Neutrophil (primary cell): ENCODE results near the gene NRG2.

ENCODE experiments used
- H3K27ac ChIP-seq: fragments of 200-600 bp; sonication (generic); 2 replicates; pipeline ENCODE4 v1.5.1; 2016; ENCODE audit warnings: mild to moderate bottlenecking, moderate library complexity
- H3K27me3 ChIP-seq: fragments of 200-600 bp; sonication (generic); 2 replicates; pipeline ENCODE4 v1.6.0; 2016; ENCODE audit warnings: mild to moderate bottlenecking
- H3K36me3 ChIP-seq: fragments of 200-600 bp; sonication (generic); 2 replicates; pipeline ENCODE4 v1.5.1; 2017
- H3K4me1 ChIP-seq, 2 experiments: fragments of 200-600 bp in 1 of 2; sonication (generic) in 1 of 2; 1 replicate in 1 of 2; 2 replicates in 1 of 2; pipeline versions ENCODE4 v1.5.1 to v1.6.1; 2013 to 2016; ENCODE audit warnings: low read depth in 1 of 2, low read length in 1 of 2, mild to moderate bottlenecking in 1 of 2, moderate library complexity in 1 of 2; ENCODE audit not compliant: control insufficient read depth in 1 of 2, insufficient read depth in 1 of 2
- H3K4me3 ChIP-seq, 2 experiments: fragments of 200-600 bp in 1 of 2; sonication (generic) in 1 of 2; 1 replicate in 1 of 2; 2 replicates in 1 of 2; pipeline ENCODE4 v1.5.1; 2013 to 2016; ENCODE audit warnings: low read depth in 1 of 2, low read length in 1 of 2, mild to moderate bottlenecking in 1 of 2, moderate library complexity in 1 of 2
- H3K9me3 ChIP-seq: fragments of 200-600 bp; sonication (generic); 2 replicates; pipeline ENCODE4 v1.5.1; 2016
- TF ChIP-seq, protein P1 (sequence below): fragments of 200-600 bp; sonication (generic); IDR thresholded peaks from 2 replicates; pipeline ENCODE4 v1.5.1; 2016; ENCODE audit warnings: antibody characterized with exemption

Gene NRG2

DNA sequence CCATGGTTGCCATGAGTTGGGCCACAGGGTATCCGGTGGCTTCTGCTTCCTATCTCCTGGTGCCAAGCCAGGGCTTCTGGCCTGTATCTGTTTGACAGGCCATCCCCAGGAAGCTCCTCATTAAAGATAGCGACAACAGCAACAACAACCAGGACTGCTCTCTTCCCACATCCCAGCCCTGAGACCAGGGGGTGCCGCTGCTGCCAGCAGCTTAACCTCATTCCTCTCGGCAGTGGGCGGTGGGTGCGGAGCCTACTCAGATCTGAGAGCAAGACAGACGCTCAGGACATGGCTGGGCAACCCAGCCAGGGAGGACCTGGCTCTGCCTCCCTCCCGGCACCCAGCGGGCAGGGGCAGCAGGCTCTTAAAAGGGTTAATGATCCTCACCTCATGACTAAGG lies 149.2 kb downstream of the NRG2 start:
- Histone ChIP-seq H3K27me3 (peaks cover 76% of the 10 kb centered on the region), H3K27ac (no peak overlapping the region), H3K4me1 (no peaks in the 10 kb centered on the region), H3K9me3 (no peaks in the 10 kb centered on the region), H3K4me3 (no peak overlapping the region), H3K36me3 (no peaks in the 10 kb centered on the region)
- TF ChIP-seq, protein P1, sequence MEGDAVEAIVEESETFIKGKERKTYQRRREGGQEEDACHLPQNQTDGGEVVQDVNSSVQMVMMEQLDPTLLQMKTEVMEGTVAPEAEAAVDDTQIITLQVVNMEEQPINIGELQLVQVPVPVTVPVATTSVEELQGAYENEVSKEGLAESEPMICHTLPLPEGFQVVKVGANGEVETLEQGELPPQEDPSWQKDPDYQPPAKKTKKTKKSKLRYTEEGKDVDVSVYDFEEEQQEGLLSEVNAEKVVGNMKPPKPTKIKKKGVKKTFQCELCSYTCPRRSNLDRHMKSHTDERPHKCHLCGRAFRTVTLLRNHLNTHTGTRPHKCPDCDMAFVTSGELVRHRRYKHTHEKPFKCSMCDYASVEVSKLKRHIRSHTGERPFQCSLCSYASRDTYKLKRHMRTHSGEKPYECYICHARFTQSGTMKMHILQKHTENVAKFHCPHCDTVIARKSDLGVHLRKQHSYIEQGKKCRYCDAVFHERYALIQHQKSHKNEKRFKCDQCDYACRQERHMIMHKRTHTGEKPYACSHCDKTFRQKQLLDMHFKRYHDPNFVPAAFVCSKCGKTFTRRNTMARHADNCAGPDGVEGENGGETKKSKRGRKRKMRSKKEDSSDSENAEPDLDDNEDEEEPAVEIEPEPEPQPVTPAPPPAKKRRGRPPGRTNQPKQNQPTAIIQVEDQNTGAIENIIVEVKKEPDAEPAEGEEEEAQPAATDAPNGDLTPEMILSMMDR, result no peak

DNA sequence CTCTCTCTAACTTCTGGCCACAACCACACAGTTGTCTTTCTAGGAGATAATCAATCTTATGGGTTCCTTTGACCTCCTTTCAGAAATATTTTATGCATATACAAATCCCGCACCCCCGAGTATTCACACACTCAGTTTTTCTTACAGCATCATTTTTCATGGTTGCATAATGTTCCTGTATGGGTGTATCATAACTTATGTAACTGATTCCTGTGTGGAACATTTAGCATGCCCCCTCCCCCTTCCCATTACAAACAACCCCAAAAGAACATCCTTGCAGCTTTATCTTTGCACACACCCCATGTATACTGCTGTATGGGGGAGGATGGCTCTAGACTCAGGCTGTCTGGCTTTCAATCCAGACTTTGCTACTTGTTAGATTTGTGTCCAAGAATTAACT lies 153.7 kb downstream of the NRG2 start:
- no peak overlapping the region for H3K4me3 ChIP-seq
- H3K27me3 ChIP-seq, result peaks cover 70% of the 10 kb centered on the region
- no peaks in the 10 kb centered on the region for H3K36me3 ChIP-seq
- H3K27ac ChIP-seq, result no peak overlapping the region
- H3K4me1 ChIP-seq, result no peaks in the 10 kb centered on the region
- no peaks in the 10 kb centered on the region for H3K9me3 ChIP-seq
- TF ChIP-seq, protein P1, result no peak

DNA sequence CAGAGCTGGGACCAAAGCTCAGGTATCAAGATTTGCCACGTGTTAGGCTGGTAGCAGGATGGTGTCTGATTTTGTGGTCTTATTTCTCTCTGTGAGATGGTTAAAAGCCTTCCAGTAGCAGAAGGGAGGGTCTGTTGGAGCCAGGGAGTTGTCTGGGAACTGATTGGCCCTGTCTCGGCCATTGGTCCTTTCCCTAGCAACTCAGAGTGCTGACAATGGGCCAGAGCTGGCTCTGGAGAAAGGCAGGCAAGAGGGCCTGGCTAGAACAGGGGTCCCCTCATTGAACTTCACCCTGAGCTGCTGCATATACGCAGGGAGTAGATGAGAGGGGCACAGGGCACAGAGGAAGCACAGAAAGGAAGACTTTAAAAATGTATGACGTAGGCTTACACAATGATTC lies 154.7 kb downstream of the NRG2 start:
- TF ChIP-seq, protein P1, result no peak
- Histone ChIP-seq H3K4me3 (no peak overlapping the region), H3K36me3 (no peaks in the 10 kb centered on the region), H3K9me3 (no peaks in the 10 kb centered on the region), H3K27ac (no peak overlapping the region), H3K27me3 (peaks cover 59% of the 10 kb centered on the region), H3K4me1 (no peaks in the 10 kb centered on the region)

DNA sequence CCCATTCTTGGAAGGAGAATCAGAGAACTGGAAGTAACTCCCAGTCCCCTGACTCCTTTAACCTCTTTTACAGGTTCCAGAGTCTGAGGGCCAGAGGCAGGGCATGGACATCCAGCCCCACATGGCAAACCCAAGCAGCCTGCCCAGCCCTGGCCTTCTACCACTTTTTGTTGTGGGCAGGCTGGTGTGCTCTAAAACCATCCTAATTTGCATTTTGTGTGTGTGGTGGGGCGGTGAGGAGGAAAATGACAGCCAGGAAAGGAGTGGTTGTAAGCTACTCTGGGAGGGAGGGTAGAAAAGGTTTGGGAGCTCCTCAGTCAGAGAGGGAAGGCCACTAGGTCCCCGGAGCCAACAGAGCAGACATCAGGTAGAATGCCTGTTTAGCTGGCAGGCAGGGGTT lies 156.9 kb downstream of the NRG2 start:
- H3K27me3 ChIP-seq, result peaks cover 53% of the 10 kb centered on the region
- TF ChIP-seq, protein P1, result no peak
- H3K4me3 ChIP-seq, result no peak overlapping the region
- no peak overlapping the region for H3K27ac ChIP-seq
- H3K9me3 ChIP-seq, result no peaks in the 10 kb centered on the region
- no peaks in the 10 kb centered on the region for H3K4me1 ChIP-seq
- H3K36me3 ChIP-seq, result no peaks in the 10 kb centered on the region

DNA sequence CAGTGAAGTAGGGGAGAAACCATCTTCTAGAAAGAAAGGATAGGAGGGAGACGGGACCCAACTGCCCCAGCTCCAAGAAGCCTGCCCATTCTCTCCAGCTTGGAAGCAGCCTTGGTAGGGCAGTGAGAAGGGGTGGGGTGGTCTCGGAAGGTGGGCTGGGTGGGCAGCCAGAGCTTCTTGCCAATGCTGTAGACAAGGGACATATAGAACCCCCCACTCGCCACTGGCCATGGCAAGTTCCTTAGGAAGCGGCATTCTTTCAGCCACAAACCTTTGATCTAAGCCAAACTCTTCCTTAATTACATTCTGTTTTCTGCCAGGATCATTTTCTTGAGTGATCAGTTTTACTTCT lies 157.3 kb downstream of the NRG2 start:
- TF ChIP-seq, protein P1, result no peak
- H3K4me3 ChIP-seq, result no peak overlapping the region
- no peaks in the 10 kb centered on the region for H3K9me3 ChIP-seq
- no peaks in the 10 kb centered on the region for H3K36me3 ChIP-seq
- H3K27ac ChIP-seq, result no peak overlapping the region
- peaks cover 49% of the 10 kb centered on the region for H3K27me3 ChIP-seq
- no peaks in the 10 kb centered on the region for H3K4me1 ChIP-seq

DNA sequence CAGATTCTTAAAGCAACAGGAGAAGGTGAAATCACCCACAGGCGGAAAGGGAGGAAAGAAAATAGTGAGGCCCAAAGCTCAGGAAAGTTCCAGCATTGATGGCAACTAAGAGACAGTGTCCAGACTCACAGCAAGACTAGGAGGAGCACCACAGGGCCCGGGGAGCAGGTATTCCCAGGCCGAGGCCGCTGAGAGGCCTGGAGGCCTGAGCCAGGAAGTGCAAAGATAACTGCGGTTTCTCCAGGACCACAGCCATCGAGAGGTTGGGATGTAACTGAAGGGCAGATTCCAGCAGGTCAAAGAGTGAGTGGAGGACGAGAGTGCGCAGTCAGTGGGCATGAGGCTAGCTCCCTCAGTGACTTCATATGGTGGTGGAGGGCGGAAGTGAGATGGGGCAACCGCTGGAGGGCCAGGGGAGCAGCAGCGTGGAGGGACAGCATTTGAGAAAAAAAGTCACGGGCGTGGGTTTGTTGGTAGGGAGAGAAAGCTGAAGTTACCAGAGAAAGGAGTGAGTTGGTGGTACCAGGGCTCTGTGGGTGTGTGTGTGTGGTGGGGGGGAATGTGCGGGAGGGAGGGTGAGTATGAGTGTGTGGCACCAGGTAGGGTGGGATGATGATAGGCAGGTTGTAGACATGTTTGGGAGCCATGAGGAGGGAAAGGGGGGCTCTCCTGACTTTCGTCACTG lies 157.8 kb downstream of the NRG2 start:
- H3K4me1 ChIP-seq, result no peaks in the 10 kb centered on the region
- TF ChIP-seq, protein P1, result no peak

More for the DNA sequence above, 157.8 kb downstream of the NRG2 start:
- Histone ChIP-seq H3K9me3 (no peaks in the 10 kb centered on the region), H3K4me3 (no peak overlapping the region), H3K36me3 (no peaks in the 10 kb centered on the region), H3K27me3 (peaks cover 45% of the 10 kb centered on the region), H3K27ac (no peak overlapping the region)
